OCI-LY1 (cell line): ENCODE data around the gene FGF14.

Source experiments
- H2AFZ ChIP-seq: fragments of 200-600 bp; sonication (generic), shearing (Covaris generic); 2 replicates; pipeline ENCODE4 v1.6.0; 2014; ENCODE audit warnings: antibody characterized with exemption, mild to moderate bottlenecking, low read length
- H3F3A ChIP-seq: fragments of 200-600 bp; sonication (generic), shearing (Covaris generic); 2 replicates; pipeline ENCODE4 v1.6.0; 2014; ENCODE audit warnings: mild to moderate bottlenecking, antibody characterized with exemption, low read length, moderate library complexity; ENCODE audit not compliant: insufficient read depth
- H3K27ac ChIP-seq: fragments of 200-600 bp; sonication (generic); 2 replicates; pipeline ENCODE4 v1.5.1; 2014; ENCODE audit warnings: low read length, mixed run types, mild to moderate bottlenecking, low read depth; ENCODE audit not compliant: poor library complexity, severe bottlenecking
- H3K27me3 ChIP-seq: fragments of 200-600 bp; sonication (generic); 2 replicates; pipeline ENCODE4 v1.6.0; 2014; ENCODE audit warnings: antibody characterized with exemption, mild to moderate bottlenecking, low read length, moderate library complexity; ENCODE audit not compliant: insufficient read depth
- H3K36me3 ChIP-seq: fragments of 200-600 bp; sonication (generic); 2 replicates; pipeline ENCODE4 v1.6.1; 2014; ENCODE audit warnings: mild to moderate bottlenecking, antibody characterized with exemption, low read length, moderate library complexity, mixed read lengths; ENCODE audit not compliant: insufficient read depth
- H3K4me1 ChIP-seq: fragments of 200-600 bp; sonication (generic); 2 replicates; pipeline ENCODE4 v1.5.1; 2014; ENCODE audit warnings: mild to moderate bottlenecking, low read length, moderate library complexity; ENCODE audit not compliant: insufficient read depth, severe bottlenecking
- H3K4me2 ChIP-seq: fragments of 200-600 bp; sonication (generic), shearing (Covaris generic); 2 replicates; pipeline ENCODE4 v1.6.1; 2014; ENCODE audit warnings: low read length
- H3K4me3 ChIP-seq: fragments of 200-600 bp; sonication (generic); 2 replicates; pipeline ENCODE4 v1.5.1; 2014; ENCODE audit warnings: low read length, low read depth, mild to moderate bottlenecking, mixed read lengths; ENCODE audit not compliant: poor library complexity, severe bottlenecking
- H3K79me2 ChIP-seq: fragments of 200-600 bp; shearing (Covaris generic); 2 replicates; pipeline ENCODE4 v1.6.1; 2016; ENCODE audit warnings: mixed run types, low read length, mixed read lengths; ENCODE audit not compliant: insufficient read depth
- H3K9ac ChIP-seq: fragments of 200-600 bp; sonication (generic), shearing (Covaris generic); 2 replicates; pipeline ENCODE4 v1.6.1; 2014; ENCODE audit warnings: mild to moderate bottlenecking, low read length, mixed read lengths
- H3K9me2 ChIP-seq: fragments of 200-600 bp; sonication (generic), shearing (Covaris generic); 2 replicates; pipeline ENCODE4 v1.6.1; 2014; ENCODE audit warnings: low read depth, mild to moderate bottlenecking, low read length, mixed read lengths
- H3K9me3 ChIP-seq: fragments of 200-600 bp; shearing (Covaris generic); 2 replicates; pipeline ENCODE4 v1.6.1; 2014; ENCODE audit warnings: low read length, mixed read lengths
- H4K20me1 ChIP-seq: fragments of 200-600 bp; sonication (generic), shearing (Covaris generic); 2 replicates; pipeline ENCODE4 v1.6.0; 2016; ENCODE audit warnings: mild to moderate bottlenecking, low read length; ENCODE audit not compliant: insufficient read depth
- CTCF ChIP-seq: fragments of 200-600 bp; sonication (generic), shearing (Covaris generic); IDR thresholded peaks from 2 replicates; pipeline ENCODE4 v1.5.1; 2017; ENCODE audit warnings: mild to moderate bottlenecking, antibody characterized with exemption, low read length, moderate library complexity, mixed read lengths
- EZH2 ChIP-seq: fragments of 200-600 bp; sonication (generic), shearing (Covaris generic); IDR thresholded peaks from 2 replicates; pipeline ENCODE4 v1.8.0; 2017; ENCODE audit warnings: borderline replicate concordance, mixed run types, mild to moderate bottlenecking, antibody characterized with exemption, low read length, moderate library complexity, mixed read lengths

Gene FGF14

GRCh38 chr13:102440259-102440936 lies 38.5 kb upstream of the FGF14 start:
- H3K9me3 ChIP-seq, result no peaks in the 10 kb centered on the region
- no peaks in the 10 kb centered on the region for H3K27me3 ChIP-seq
- no peaks in the 10 kb centered on the region for H3K9me2 ChIP-seq
- no peaks in the 10 kb centered on the region for H3K4me1 ChIP-seq
- H3K4me3 ChIP-seq, result no peak overlapping the region
- TF ChIP-seq EZH2 (no peak), CTCF (no peak)
- H3K4me2 ChIP-seq, result no peak overlapping the region
- no peak overlapping the region for H3K9ac ChIP-seq
- no peaks in the 10 kb centered on the region for H3K79me2 ChIP-seq
- no peak overlapping the region for H3K27ac ChIP-seq
- no peaks in the 10 kb centered on the region for H3F3A ChIP-seq
- no peak overlapping the region for H2AFZ ChIP-seq
- H3K36me3 ChIP-seq, result no peaks in the 10 kb centered on the region
- no peaks in the 10 kb centered on the region for H4K20me1 ChIP-seq

GRCh38 chr13:102422690-102423089 lies 20.8 kb upstream of the FGF14 start:
- Histone ChIP-seq H3K9ac (no peak overlapping the region), H3K27me3 (no peaks in the 10 kb centered on the region), H2AFZ (no peak overlapping the region), H4K20me1 (no peaks in the 10 kb centered on the region), H3K9me2 (no peaks in the 10 kb centered on the region), H3K36me3 (no peaks in the 10 kb centered on the region), H3K27ac (no peak overlapping the region), H3K4me1 (no peaks in the 10 kb centered on the region), H3F3A (no peaks in the 10 kb centered on the region), H3K9me3 (peaks cover 12% of the 10 kb centered on the region; the same call in 1 of the 2 replicates), H3K4me3 (no peak overlapping the region), H3K4me2 (no peak overlapping the region), H3K79me2 (no peaks in the 10 kb centered on the region)
- TF ChIP-seq EZH2 (no peak), CTCF (no peak)

- H3F3A ChIP-seq, result no peaks in the 10 kb centered on the region
- no peaks in the 10 kb centered on the region for H3K9me3 ChIP-seq
- H3K9me2 ChIP-seq, result no peaks in the 10 kb centered on the region
- no peak overlapping the region for H2AFZ ChIP-seq
- H3K4me2 ChIP-seq, result no peak overlapping the region
- H3K4me1 ChIP-seq, result peaks cover under 1% of the 10 kb centered on the region
- no peaks in the 10 kb centered on the region for H3K36me3 ChIP-seq
- H3K79me2 ChIP-seq, result no peaks in the 10 kb centered on the region
- H4K20me1 ChIP-seq, result no peaks in the 10 kb centered on the region
- no peak overlapping the region for H3K9ac ChIP-seq
- no peak overlapping the region for H3K27ac ChIP-seq
- TF ChIP-seq EZH2 (no peak), CTCF (no peak)
- H3K4me3 ChIP-seq, result no peak overlapping the region
- H3K27me3 ChIP-seq, result no peaks in the 10 kb centered on the region
Observed at GRCh38 chr13:102405499-102406100, 3.8 kb upstream of the FGF14 start.
